K562 (cell line): ENCODE data around the gene MLH3. TPM values are rescaled to one million over a fixed set of nuclear protein-coding genes. Genes with fewer than 3 reads are reported as not detected.

Experiments
- ATAC-seq: fragments of 200-7000 bp; cut with Tn5 transposase; 3 replicates; pipeline ENCODE4 v1.9.1; 2020; ENCODE audit warnings: moderate library complexity
- BruUV-seq: library from RNA; stranded (reverse); fragments of 400-500 nt; replicated peaks from 2 replicates; lab custom pipeline; 2021; lab: Mats Ljungman, UMichigan
- CTCF ChIA-PET: fragments of 300-600 bp; formaldehyde crosslinking; extraction: SDS; loops from one replicate; lab custom pipeline; 2021; ENCODE audit warnings: low intra/inter-chr PET ratio; lab: Yijun Ruan, JAX
- POLR2A ChIA-PET: fragments of 300-600, 350-650 bp; sonication (Branson Sonifier 250); formaldehyde crosslinking; extraction: SDS; loops from one replicate; lab custom pipeline; 2021; ENCODE audit warnings: antibody characterized with exemption, inconsistent platforms; lab: Yijun Ruan, JAX
- DNase-seq, 4 experiments: peaks; one replicate each; pipeline versions ENCODE4 v3.0.0 to v3.0.0-alpha.2; 2011 to 2018; ENCODE audit warnings: low spot score in 3 of 4, mixed read lengths in 3 of 4; ENCODE audit errors: extremely low read depth in 1 of 4
- FAIRE-seq: peaks from 2 replicates; lab custom pipeline; 2011; peaks lifted over from hg19 to GRCh38; lab: Jason Lieb, UNC
- H2AFZ ChIP-seq: 2 replicates; pipeline ENCODE4 v1.6.0; 2011; ENCODE audit warnings: low read depth, low read length, control low read depth, inconsistent platforms
- H3K27ac ChIP-seq: fragments of 200-600 bp; 3 replicates; pipeline ENCODE4 v1.8.0; 2011; ENCODE audit warnings: low read depth, mild to moderate bottlenecking, control low read depth, inconsistent platforms, low read length, moderate library complexity, mixed read lengths; ENCODE audit errors: extremely low read depth
- H3K27me3 ChIP-seq, 2 experiments: fragments of 300-600 bp in 1 of 2; 2 replicates in 1 of 2; 3 replicates in 1 of 2; pipeline versions ENCODE4 v1.6.0 to v1.8.0; 2011; ENCODE audit warnings: inconsistent platforms in 2 of 2, low read length in 2 of 2, mild to moderate bottlenecking in 1 of 2, mixed read lengths in 1 of 2, moderate library complexity in 1 of 2; ENCODE audit not compliant: control insufficient read depth in 2 of 2, insufficient read depth in 2 of 2
- H3K36me3 ChIP-seq: fragments of 300-600 bp; 3 replicates; pipeline ENCODE4 v1.8.0; 2011; ENCODE audit warnings: mild to moderate bottlenecking, low read length, inconsistent platforms; ENCODE audit not compliant: control insufficient read depth, insufficient read depth
- H3K4me1 ChIP-seq, 2 experiments: fragments of 200-600 bp in 1 of 2; replicated peaks in 1 of 2; 2 replicates in 1 of 2; 3 replicates in 1 of 2; pipeline versions ENCODE4 v1.5.1 to v1.8.0; 2011; ENCODE audit warnings: inconsistent platforms in 2 of 2, low read length in 2 of 2, mild to moderate bottlenecking in 1 of 2, mixed read lengths in 1 of 2, moderate library complexity in 1 of 2; ENCODE audit not compliant: control insufficient read depth in 2 of 2, insufficient read depth in 2 of 2
- H3K4me2 ChIP-seq: 2 replicates; pipeline ENCODE4 v1.6.1; 2011; ENCODE audit warnings: low read length, control low read depth, inconsistent platforms, mixed read lengths; ENCODE audit not compliant: insufficient read depth
- H3K4me3 ChIP-seq: fragments of 200-600 bp; sonication (generic), shearing (Covaris generic); 2 replicates; pipeline ENCODE4 v1.5.1; 2016; ENCODE audit warnings: control low read depth, inconsistent platforms
- H3K79me2 ChIP-seq: fragments of 200-600 bp; 3 replicates; pipeline ENCODE4 v1.8.0; 2011; ENCODE audit warnings: low read length, inconsistent platforms; ENCODE audit not compliant: control insufficient read depth, insufficient read depth
- H3K9ac ChIP-seq, 2 experiments: 2 replicates each; pipeline versions ENCODE4 v1.6.0 to v1.6.1; 2011; ENCODE audit warnings: low read depth in 2 of 2, low read length in 2 of 2, control low read depth in 1 of 2, inconsistent platforms in 1 of 2, mild to moderate bottlenecking in 1 of 2, mixed read lengths in 1 of 2; ENCODE audit not compliant: insufficient read depth in 1 of 2
- H3K9me1 ChIP-seq: one replicate; pipeline ENCODE4 v1.6.0; 2011; ENCODE audit warnings: inconsistent platforms, mild to moderate bottlenecking, low read length, moderate library complexity; ENCODE audit not compliant: control insufficient read depth, insufficient read depth
- H3K9me3 ChIP-seq: replicated peaks from 2 replicates; pipeline ENCODE4 v1.5.1; 2011; ENCODE audit warnings: low read depth, low read length, inconsistent platforms; ENCODE audit not compliant: control insufficient read depth, insufficient read depth
- H4K20me1 ChIP-seq: replicated peaks from 2 replicates; pipeline ENCODE4 v1.6.1; 2011; ENCODE audit warnings: low read length, inconsistent platforms, mixed read lengths; ENCODE audit not compliant: control insufficient read depth, insufficient read depth
- ARID1B ChIP-seq: fragments of 450-650 bp; IDR thresholded peaks from 2 replicates; pipeline ENCODE4 v1.6.1; 2016; ENCODE audit warnings: antibody characterized with exemption, mild to moderate bottlenecking, inconsistent platforms
- C11orf30 ChIP-seq: fragments of 450-650 bp; IDR thresholded peaks from 2 replicates; pipeline ENCODE4 v1.6.1; 2016; ENCODE audit warnings: low read depth, mild to moderate bottlenecking
- CBFA2T2 ChIP-seq: fragments of 450-650 bp; conservative IDR thresholded peaks from 2 replicates; pipeline ENCODE4 v1.6.1; 2017; ENCODE audit warnings: mild to moderate bottlenecking
- CBFA2T3 ChIP-seq: fragments of 450-650 bp; IDR thresholded peaks from 2 replicates; pipeline ENCODE4 v1.6.1; 2017
- CBX2 ChIP-seq: fragments of 200-600 bp; sonication (generic); IDR thresholded peaks from one replicate; pipeline ENCODE4 v1.6.1; 2012; ENCODE audit warnings: mild to moderate bottlenecking, low read length, inconsistent platforms; ENCODE audit not compliant: insufficient read depth, poor library complexity, severe bottlenecking
- DPF2 ChIP-seq: fragments of 450-650 bp; IDR thresholded peaks from 2 replicates; pipeline ENCODE4 v1.6.1; 2016
- GATA2 ChIP-seq: sonication (generic); formaldehyde crosslinking; IDR thresholded peaks from 2 replicates; pipeline ENCODE4 v1.4.0; 2020; ENCODE audit warnings: mild to moderate bottlenecking, missing genetic modification reagents
- HDAC8 ChIP-seq: fragments of 450-650 bp; IDR thresholded peaks from 2 replicates; pipeline ENCODE4 v1.6.1; 2016; ENCODE audit warnings: mild to moderate bottlenecking, missing genetic modification characterization, moderate library complexity, missing compliant biosample characterization
- TEAD4 ChIP-seq, 2 experiments: sonication (generic) in 1 of 2; formaldehyde crosslinking in 1 of 2; IDR thresholded peaks; 2 replicates each; pipeline versions ENCODE4 v1.6.1 to v1.8.0; 2012 to 2022; ENCODE audit warnings: borderline replicate concordance in 1 of 2, inconsistent platforms in 1 of 2, low read length in 1 of 2, mild to moderate bottlenecking in 1 of 2, missing genetic modification reagents in 1 of 2
- ZNF316 ChIP-seq: fragments of 450-650 bp; IDR thresholded peaks from 2 replicates; pipeline ENCODE4 v1.6.1; 2016
- ZNF592 ChIP-seq: fragments of 450-650 bp; IDR thresholded peaks from 2 replicates; pipeline ENCODE4 v1.6.1; 2017; ENCODE audit warnings: antibody characterized with exemption, mild to moderate bottlenecking
- WGBS: fragments of 100-300 bp; shearing (Covaris generic); methylation state at CpG from one replicate; pipeline ENCODE4 v1.1.6; 2016; ENCODE audit warnings: low coverage, mixed read lengths; ENCODE audit not compliant: insufficient coverage; ENCODE audit errors: missing lambda C conversion rate; 5-methylcytosine and 5-hydroxymethylcytosine counted together
- in situ Hi-C: fragments of 300-500 bp; cut with MboI; formaldehyde crosslinking; loops from 4 replicates; pipeline ENCODE4 v1.15.0; 2018; ENCODE audit warnings: inconsistent platforms, mixed read lengths
- intact Hi-C: fragments of 100-400 bp; cut with micrococcal nuclease; formaldehyde crosslinking; loops from 2 replicates; pipeline ENCODE4 v1.14.2; 2022
- polyA plus RNA-seq, 8 experiments: library from polyadenylated mRNA; depleted of rRNA in 4 of 8; stranded (reverse) in 5 of 8; unstranded in 3 of 8; fragments of >200 nt; fragmentation: Nextera tagmentation in 2 of 8; fragmentation: Illumina TruSeq in 1 of 8; extraction: Ambion mirVana in 2 of 8; extraction: Trizol in 1 of 8; gene quantifications; 2 replicates each; pipeline versions ENCODE4 v1.2.1 to v1.2.3, GENCODE V29; 2011 to 2014; ENCODE audit warnings: inconsistent platforms in 1 of 8, missing spikeins in 1 of 8
- total RNA-seq, 7 experiments: library from RNA; depleted of rRNA in 6 of 7; stranded (reverse); fragments of >200 nt in 6 of 7; fragmentation: Illumina TruSeq in 2 of 7; extraction: Trizol in 2 of 7; gene quantifications; 2 replicates each; pipeline versions ENCODE4 v1.2.1 to v1.2.3, GENCODE V29; 2011 to 2021; ENCODE audit warnings: low replicate concordance in 1 of 7

MLH3 gene
- total and polyA plus RNA-seq, 9 of the 15 experiments (the other 6 are each of a cell fraction or from before 2014, with no cell fraction given), result 5.9 to 15.3 (median 10.7) TPM

DNA sequence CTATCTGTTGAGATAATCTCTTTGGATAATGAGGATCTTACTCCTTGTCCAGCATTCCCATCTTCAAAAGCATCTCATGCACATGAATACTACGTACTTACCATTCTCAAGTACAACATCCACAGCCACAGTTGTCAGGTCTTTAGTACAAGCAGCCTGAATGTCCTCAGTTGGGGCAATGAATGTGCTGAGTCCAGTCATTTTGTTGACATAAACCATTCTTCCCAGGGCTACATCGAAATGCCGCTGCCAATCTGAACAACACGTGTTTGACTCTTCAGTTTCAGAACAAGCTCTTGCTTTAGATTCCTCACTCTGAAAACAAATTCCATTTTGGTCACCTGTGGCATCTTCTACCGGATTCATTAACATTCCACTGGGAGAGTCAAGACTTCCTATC, 5.0 kb downstream of the MLH3 start:
- no peak for DNase-seq
- no peak for ATAC-seq
- H3K27ac ChIP-seq, result no peak overlapping the region
- H4K20me1 ChIP-seq, result no peaks in the 10 kb centered on the region
- no peak overlapping the region for H3K4me3 ChIP-seq
- peaks cover 24% of the 10 kb centered on the region; the same call in 2 of the 3 replicates for H3K36me3 ChIP-seq
- no peak overlapping the region for H3K4me2 ChIP-seq
- H2AFZ ChIP-seq, result no peak overlapping the region
- no peaks in the 10 kb centered on the region for H3K27me3 ChIP-seq
- no peak overlapping the region for H3K9ac ChIP-seq
- POLR2A ChIA-PET, result no interaction called here
- H3K9me1 ChIP-seq, result no peaks in the 10 kb centered on the region
- FAIRE-seq, result no peak
- BruUV-seq, result no TSS peak
- H3K9me3 ChIP-seq, result no peaks in the 10 kb centered on the region
- TF ChIP-seq HDAC8 (tag), result no peak
- peak; percentile 50 for TF ChIP-seq ZNF316
- 0 out of 2 replicates have a peak, but pooled peaks have one; percentile 17 for TF ChIP-seq C11orf30
- WGBS, result 82% methylated on average over 5 of the region's 5 CpGs
- H3K79me2 ChIP-seq, result peaks cover 32% of the 10 kb centered on the region
- intact Hi-C loops (no loop called here), in situ Hi-C loops (no loop called here)
- H3K4me1 ChIP-seq, result peaks cover 6 to 19% of the 10 kb centered on the region in 2 experiments; a peak in 4 of 5 replicates
- CTCF ChIA-PET, result no interaction called here

- intact Hi-C loops, result no loop called here
- CTCF ChIA-PET, result no interaction called here
- ATAC-seq (peak; percentile 71), DNase-seq (peak in 1 of 4 experiments; percentile 18), FAIRE-seq (no peak)
- H3K27me3 ChIP-seq, result no peaks in the 10 kb centered on the region
- H3K27ac ChIP-seq, result no peak overlapping the region
- POLR2A ChIA-PET, result interaction anchor here (0.9 to 1.2 kb wide), 4 partner anchors 9 to 31 kb away, joined by 3 to 4 read pairs (median 4); no protein-coding TSS in a partner anchor
- H2AFZ ChIP-seq, result no peak overlapping the region
- no peaks in the 10 kb centered on the region for H3K9me3 ChIP-seq
- peaks cover 28% of the 10 kb centered on the region; the same call in 2 of the 3 replicates for H3K36me3 ChIP-seq
- peak overlapping the region; percentile 41; the same call in 1 of the 2 replicates for H3K4me2 ChIP-seq
- H3K4me3 ChIP-seq, result no peak overlapping the region
- H3K79me2 ChIP-seq, result peaks cover 17% of the 10 kb centered on the region
- H3K9me1 ChIP-seq, result no peaks in the 10 kb centered on the region
- in situ Hi-C loops, result no loop called here
- WGBS, result 8% methylated on average over 7 of the region's 8 CpGs
- H3K9ac ChIP-seq, result no peak overlapping the region; a peak in 1 of 4 replicates
- peaks cover 0 to 19% of the 10 kb centered on the region in 2 experiments; a peak in 2 of 5 replicates for H3K4me1 ChIP-seq
- no TSS peak for BruUV-seq
- H4K20me1 ChIP-seq, result no peaks in the 10 kb centered on the region
- 0 out of 2 replicates have a peak, but pooled peaks have one; percentile 26 for TF ChIP-seq GATA2 (CRISPR knock-in tag)
- no peak for TF ChIP-seq CBX2
- TF ChIP-seq CBFA2T3, result peak; percentile 48
- peak; percentile 66 for TF ChIP-seq ARID1B
- TF ChIP-seq DPF2, result peak; percentile 33; the same call in 1 of the 2 replicates
- TF ChIP-seq TEAD4 (IDR thresholded peaks at IDR 0.05; ENCODE audit: low read length), result peak; percentile 64
- TF ChIP-seq TEAD4 (CRISPR knock-in tag; IDR thresholded peaks at IDR 0.05; ENCODE audit: borderline replicate concordance), result no peak
- no peak for TF ChIP-seq ZNF592
- TF ChIP-seq CBFA2T2, result 0 out of 2 replicates have a peak, but pooled peaks have one; percentile 26
These were observed 6.5 kb downstream of the MLH3 start for GRCh38 chr14:75044752-75045151.
